ENCODE results near the gene PEPD.
"Not testable (repeated sequence)": the region's sequence is repeated elsewhere in the genome, so short reads cannot be mapped to it uniquely, and the experiment has no call there.

PEPD gene

DNA sequence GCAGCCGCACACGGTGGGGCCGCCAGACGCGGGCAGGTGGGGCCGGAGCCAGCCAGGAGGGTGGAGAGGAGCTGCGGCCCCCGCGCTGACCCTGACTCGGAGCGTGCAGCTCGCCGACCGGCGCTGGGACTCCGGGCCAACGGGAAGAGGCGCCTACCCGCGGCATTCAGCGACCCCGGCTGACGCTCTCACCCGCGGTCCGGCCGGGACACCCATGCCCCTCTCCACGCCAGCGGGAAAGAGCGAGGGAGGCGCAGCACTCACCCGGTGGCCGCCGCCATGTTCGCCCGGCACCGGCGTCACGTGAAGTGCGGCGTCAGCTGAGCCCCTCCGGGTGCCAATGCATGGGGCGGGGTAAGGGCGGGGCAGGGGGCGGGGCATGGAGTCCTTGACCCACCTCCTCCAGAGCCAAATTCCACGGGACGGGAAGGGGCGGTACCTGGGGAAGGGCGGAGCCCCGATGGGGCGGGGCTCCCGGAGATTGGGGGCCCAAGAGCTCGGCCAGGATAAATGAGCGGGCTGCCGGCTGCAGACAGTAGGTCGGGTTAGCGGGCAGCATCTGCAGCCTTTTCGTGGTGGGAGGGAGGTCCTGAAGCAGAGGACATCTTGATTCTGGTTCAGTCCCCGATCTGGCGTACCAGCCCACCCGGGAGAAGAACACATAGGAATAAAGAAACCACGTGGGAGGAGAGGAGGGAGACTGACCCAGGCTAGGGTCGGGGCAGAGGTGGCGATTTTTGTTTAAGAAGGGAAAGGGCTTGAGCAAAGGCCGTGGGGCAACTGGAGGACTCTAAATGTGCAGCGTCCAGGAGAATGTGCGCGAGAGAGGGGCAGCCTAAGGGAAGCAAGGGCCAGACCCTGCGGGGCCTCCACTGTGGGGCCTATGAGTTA is at the start of gene PEPD:
Gene PEPD, minus strand, starts transcription at position 312 of the 891 bp plus-strand sequence. Its CDS starts 31 bp downstream, at position 281.
- DNase-seq (ENCODE audit: low read depth): peak; percentile 68

DNA sequence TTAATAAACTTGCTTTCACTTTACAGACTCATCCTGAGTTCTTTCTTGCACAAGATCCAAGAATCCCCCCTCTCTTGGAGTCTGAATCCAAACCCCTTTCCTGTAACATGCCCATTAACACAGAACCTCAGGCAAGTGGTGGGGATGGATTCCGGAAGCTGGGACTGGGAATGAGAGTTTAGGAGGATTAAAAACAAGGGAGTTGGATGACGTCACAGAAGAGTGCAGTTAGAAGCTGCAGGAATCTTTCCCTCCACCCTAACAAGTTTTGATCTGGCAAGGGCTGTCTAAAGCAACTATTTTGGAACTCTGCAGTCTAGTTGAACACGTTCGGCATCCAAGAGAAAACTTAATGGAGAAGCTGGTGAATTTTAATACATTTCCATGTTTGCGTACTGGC is 48.2 kb upstream of the PEPD start:
- no peak for DNase-seq (ENCODE audit: low read depth)

DNA sequence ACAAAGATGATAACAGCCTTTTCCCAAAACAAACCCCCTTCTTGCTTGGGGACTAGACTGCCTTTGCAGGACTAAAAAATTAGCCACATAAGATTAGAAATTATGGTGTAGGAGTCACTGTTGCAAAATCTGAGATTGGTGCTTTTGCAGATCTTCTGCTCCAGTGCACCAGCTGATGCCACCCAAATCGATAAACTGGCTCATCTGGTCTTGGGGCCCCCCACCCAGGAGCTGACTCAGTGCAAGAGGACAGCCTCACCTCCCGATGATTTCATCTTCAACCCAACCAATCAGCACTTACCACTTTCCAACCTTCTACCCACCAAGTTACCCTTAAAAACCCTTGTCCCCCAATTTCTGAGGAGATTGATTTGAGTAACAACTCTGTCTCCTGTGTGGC is 47.1 kb upstream of the PEPD start:
- no peak for DNase-seq (ENCODE audit: low read depth)

DNA sequence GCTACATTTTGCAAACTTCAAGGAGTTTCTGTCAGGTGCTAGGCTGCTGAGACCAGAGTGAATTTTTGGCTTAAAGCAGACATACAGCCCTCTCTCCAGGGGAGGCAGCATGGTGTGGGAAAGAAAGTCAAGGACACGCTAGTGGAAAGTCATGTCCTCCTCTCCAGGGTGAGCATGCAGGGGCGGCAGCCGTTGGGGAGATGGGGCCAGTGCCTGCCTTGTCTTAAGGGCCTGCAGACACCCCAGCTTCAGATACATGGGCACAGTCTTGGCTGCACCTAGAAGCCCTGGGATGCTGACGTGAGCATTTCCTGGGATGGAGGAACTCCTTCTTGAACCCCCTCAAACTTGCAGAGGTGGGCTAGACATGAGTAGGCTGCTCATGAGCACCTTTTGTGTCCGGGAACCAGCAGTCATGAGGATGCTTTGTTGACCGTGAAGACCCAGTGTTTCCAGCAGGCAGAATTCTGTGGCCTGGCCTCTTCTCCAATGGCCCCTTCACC is 43.3 kb upstream of the PEPD start:
- no peak for DNase-seq (ENCODE audit: low read depth)

DNA sequence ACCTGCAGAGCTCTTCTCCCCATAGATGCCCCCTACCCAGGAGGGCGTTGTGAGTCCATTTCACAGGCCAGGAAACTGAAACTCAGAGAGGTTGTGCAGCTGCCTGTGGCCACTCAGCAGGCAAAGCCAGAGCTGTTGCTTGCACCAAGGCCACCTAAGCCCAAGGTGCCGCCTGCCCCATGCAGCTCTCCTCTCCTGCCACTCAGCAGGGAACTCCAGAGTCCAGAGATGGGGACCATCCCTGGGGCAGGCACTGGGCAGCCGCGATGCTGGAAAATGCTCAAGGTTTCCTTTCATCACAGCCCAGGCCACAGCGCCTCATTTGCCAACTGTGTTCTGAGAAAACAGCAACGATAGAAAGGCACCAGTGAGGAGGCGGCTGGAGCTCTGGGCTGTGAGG is 41.0 kb upstream of the PEPD start:
- no peak for DNase-seq (ENCODE audit: low read depth)

DNA sequence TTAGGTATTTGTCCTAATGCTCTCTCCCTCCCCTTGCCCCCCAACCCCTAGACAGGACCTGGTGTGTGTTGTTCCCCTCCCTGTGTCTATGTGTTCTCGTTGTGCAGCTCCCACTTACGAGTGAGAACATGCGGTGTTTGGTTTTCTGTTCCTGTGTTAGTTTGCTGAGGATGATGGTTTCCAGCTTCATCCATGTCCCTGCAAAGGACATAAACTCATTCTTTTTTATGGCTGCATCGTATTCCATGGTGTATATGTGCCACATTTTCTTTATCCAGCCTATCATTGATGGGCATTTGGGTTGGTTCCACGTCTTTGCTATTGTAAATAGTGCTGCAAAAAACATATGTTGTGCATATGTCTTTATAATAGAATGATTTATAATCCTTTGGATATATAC is 40.1 kb upstream of the PEPD start:
- not testable (repeated sequence) for DNase-seq (ENCODE audit: low read depth)

DNA sequence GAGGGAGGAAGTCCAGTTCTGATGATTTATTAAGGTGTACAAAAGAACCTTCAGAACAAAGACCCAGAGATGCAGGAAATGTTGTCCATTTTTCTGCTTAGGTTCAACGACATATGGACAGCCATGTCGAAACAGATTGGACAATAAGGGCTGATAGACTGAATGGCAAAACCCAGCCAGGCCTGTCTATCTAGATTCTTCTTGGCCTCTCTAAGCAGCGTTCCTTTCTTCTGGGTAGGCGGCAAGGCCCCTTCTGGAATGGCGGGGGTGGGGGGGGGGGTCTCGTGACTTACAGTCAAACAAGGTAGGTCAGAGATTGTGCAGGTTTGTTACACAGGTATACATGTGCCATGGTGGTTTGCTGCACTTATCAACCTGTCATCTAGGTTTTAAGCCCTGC is 39.7 kb upstream of the PEPD start:
- DNase-seq (ENCODE audit: low read depth): no peak

DNA sequence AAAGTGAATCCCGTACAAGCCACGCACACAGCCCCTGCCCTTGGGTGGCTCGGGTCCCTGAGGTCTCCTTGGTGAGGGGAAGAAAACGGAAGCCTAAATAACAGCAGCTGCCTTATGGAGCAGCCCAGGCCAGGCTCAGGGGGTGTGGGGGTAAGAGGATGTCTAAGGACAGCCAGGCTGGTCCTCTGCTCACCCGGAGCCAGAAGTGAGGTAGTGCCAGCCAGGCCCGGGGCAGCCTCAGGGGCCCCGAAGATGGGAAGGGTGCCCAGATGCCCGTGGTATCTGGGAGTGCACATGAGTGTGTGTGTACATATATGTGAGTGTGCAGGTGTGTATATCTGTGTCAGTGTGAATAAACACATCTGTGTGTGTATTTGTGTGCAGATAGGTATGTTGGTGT is 38.4 kb upstream of the PEPD start:
- DNase-seq (ENCODE audit: low read depth): no peak

DNA sequence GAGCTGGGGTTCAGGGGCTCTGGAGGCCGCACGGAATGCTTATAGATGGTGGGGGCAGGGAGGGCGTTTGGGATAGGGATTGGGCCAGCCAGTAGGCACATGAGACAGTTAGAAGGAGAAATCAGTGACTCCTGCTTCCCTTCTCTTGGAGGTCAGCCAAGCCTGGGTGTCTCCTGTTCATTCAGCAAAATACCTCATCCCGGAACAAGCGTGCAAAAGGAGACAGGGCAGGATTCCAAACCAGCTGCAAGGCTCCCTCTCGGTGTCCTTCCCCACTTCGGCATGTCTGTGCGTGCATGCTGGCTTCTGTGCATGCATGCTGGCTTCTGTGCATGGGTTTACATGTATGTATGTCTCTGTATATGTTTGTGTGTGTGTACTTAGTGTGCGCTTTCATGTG is 37.3 kb upstream of the PEPD start:
- DNase-seq (ENCODE audit: low read depth): no peak

DNA sequence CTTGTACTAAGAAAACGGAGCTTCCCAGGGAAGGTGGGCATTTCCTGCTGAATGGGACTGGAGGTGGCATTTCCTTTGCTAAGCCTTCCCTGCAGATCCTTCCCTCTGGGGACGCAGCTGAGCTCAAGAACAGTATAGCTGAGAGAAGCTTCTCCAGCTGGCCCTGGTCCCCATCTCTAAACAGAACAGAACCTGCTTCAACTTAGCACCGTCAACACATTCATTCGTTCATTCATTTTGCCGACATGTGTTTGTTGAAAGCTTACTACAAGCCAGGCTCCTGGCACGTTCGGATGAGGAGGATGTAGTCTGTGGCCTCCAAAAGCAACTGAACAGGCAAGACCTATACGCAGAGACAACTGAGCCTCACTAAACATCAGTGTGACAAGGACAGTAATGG is 36.6 kb upstream of the PEPD start:
- no peak for DNase-seq (ENCODE audit: low read depth)

DNA sequence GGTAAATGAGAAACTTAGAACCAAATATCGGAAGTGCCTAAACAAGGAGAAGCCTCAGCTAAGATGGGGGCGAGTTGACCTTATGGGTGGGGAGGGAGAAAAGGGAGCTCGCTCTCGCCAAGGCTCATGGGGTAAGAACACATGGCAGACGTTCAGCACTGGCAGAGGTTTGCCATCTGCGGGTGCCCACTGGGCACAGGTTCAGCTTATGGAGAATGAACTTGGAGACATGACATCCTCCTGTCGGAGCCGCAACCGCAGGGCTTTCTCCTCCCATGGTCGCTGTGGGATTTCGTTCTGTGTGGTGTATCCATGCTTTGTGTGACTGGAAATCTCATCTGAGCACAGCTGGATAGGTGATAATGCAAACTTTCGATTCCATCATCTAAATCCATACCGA is 36.1 kb upstream of the PEPD start:
- DNase-seq (ENCODE audit: low read depth): no peak

DNA sequence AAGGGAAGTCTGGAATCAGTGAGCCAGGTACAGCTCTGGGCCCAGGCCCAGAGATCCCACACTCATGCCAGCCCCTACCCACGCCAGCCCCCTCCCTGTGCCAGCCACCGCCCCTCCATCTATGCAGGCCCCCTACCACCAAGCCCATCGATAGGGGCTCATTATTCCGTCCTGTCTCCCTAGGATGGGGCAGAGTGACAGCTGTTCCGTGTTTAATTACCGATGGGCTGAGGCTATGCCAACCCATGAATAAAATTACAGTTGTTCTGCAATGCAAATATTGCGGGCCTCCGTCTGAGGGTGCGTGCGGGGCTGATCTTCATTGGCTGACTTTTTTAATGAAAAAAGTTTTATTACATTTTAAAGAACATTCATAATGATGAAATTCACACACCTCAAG is 35.6 kb upstream of the PEPD start:
- no peak for DNase-seq (ENCODE audit: low read depth)

DNA sequence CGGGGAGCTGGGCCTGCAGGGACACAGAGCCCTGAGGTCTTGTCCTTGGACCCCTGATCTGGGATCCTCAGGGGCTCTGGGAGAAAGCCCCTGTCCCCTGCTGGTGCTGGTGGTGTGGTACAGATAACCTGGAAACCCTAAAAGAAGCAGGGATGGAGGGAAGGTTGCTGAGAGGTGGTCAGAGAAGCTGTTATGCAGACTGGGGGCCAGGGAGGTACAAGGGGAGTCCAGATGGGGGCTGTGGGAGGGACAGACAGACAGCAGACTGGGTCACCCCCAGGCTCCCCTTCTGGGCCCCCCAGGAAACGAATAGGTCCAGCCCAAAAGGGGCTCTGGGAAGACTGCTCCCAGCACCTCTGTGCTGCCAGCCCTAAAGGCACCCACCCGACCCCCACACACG is 34.7 kb upstream of the PEPD start:
- no peak for DNase-seq (ENCODE audit: low read depth)

DNA sequence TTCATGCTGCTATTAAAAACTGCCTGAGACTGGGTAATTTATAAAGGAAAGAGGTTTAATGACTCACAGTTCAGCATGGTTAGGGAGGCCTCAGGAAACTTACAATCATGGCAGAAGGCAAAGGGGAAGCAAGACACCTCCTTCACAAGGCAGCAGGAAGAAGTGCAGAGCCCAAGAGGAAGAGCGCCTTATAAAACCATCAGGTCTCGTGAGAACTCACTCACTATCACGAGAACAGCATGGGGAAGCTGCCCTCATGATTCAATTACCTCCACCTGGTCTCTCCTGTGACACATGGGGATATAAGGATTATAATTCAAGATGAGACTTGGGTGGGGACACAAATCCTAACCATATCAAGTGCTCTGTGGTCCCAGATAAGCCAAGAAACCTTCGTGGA is 34.1 kb upstream of the PEPD start:
- DNase-seq (ENCODE audit: low read depth): not testable (repeated sequence)

DNA sequence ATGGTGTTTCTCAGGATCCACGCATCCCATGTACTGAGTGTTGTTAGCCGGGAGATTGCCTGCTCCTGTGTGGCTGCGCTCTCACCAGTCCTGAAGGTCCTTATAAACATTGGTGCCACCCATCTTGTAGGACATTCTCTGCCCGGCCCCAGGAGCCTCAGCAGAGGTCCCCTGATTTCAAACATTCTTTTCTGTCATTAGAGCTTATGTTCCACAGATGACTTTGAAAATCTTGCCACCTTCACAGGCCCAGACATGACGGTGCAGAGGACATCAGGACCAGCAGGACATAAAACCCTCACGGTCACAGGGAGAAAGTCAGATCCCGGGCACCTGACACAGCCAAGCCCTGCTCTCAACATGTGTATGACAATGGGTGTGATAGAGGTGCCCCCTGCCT is 33.2 kb upstream of the PEPD start:
- no peak for DNase-seq (ENCODE audit: low read depth)

DNA sequence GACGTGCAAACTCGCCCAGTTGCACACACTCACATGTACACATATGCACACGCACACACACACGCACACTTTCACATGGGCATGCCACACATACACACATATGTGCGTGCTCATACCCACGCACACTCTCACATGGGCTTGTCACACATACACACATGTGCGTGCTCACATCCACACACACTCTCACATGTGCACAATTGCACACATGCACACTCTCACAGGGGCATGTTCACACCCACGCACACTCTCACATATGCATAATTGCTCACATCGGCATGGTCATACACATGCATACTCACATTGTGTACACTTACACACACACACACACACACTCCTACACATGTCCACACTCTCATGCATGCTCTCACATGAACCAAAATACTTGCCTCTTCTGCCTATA is 32.8 kb upstream of the PEPD start:
- DNase-seq (ENCODE audit: low read depth): no peak

DNA sequence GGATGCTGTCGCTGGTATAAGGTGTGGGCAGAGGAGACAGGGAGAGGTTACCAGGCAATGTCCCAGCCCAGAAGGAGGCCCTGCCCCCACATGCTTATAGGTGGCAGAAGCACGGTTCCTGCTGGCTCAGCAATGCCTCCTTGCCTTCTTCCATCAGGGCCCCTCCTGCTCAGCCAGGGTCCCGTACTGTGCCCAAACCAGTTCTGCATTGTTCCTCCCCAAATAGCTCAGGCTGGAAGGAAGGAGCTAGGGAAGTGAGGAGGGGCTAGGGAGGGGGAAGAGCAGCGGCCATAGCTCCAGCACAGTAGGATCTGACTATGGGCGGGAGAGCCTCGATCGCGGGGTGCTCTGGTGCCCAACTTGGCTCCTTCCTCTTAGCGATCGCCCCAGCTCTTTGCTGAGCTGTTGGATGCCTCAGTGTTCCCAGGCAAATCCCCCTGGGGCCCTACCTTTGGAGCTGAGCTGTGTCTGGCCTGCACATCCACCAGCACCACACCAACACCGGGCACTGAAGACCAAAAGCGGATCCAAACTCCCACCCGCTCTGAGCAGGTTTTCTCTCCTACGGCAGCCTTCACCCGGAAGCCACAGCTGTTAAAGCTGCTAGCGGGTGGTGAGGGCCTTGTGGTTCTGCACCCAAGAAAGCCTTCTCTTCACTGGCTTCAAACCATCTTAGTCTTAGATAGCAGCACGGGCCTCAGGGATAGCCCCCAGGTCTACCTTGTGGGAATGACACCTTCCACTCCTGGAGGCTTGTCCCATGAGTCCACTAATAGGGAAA is 32.1 kb upstream of the PEPD start:
- no peak for DNase-seq (ENCODE audit: low read depth)

DNA sequence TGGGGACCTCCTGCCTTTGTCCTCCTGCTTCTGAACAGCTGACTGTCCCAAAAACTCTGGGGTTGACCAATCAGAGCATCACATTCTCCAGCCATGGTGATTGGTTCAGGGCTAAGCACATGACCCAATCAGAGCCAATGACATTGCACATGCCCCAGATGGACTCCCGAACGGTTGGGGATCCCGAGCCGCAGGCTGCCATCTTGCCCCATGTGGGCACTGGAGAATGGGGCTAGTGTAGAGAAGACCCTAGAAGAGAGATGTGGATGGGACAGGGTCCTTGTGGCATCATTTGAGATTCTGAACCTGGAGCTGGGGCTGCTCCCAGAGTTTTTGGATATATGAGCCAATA is 31.3 kb upstream of the PEPD start:
- DNase-seq (ENCODE audit: low read depth): no peak

DNA sequence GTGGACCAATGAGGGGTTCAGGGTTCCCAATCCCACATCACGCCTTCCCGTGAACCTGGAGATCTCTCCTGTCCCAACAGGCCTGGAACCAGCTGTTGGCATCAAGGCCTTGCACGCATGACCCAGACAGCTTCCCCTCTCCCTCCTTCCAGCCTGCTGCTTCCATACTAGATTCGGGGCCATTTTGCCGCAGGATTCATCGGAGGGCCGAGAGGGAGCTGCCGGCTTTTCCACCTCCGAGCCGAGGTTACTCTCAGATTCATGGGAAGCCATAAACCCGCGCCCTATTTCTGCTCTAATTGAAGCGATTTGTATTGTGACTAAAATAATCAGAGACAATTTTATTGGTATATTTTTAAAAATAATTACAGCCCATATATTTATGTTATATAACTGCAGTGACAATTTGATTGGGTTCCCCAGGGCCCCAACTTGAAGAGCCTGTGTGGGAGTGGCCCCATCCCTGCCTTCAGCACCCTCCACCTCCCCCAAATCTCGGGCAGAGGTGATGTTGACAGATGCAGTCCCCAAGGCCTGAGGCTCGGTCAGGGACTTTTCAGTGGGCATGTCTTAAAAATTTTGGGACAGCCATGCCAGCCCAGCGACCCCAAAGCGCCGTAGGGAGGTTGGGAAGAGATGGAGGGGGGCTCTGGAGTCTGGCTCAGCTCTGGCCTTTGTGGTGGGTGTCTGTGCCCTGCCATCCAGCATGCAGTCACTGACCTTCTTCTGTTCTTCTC is 30.8 kb upstream of the PEPD start:
- DNase-seq (ENCODE audit: low read depth): no peak

DNA sequence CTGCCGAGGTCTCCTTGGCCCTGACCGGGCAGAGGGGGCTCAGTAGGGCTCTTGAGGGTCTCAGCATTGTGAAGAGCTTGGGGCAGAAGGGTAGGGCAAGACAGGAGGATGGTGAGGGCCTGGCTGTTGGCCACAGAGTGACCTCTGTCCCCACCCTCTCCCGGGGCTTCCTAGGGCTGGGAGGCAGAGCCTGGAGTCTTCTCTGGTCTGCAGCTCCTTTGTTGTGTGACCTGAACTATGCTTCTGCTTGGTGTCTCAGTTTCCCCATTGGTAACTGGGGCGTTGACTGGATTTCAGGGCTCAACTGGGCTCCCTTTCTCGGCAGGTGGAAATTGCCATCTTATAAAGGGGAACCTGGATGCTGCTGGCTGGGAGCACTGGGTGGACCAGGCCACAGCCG is 30.1 kb upstream of the PEPD start:
- no peak for DNase-seq (ENCODE audit: low read depth)

DNA sequence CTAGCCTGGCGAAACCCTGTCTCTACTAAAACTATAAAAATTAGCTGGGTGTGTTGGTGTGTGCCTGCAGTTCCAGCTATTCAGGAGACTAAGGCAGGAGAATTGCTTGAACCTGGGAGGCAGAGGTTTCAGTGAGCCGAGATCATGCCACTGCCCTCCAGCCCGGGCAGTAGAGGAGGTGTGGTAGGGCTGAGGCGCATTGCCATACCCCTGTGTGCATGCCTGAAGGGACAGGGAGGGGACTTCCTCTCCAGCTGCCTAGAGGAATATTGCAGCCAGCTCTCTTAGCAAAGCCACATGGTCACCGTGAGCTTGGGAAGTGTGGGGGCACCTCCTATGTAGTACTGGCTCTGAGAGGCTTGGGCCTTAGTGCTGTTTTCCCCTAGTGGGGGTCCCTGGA is 29.2 kb upstream of the PEPD start:
- no peak for DNase-seq (ENCODE audit: low read depth)

DNA sequence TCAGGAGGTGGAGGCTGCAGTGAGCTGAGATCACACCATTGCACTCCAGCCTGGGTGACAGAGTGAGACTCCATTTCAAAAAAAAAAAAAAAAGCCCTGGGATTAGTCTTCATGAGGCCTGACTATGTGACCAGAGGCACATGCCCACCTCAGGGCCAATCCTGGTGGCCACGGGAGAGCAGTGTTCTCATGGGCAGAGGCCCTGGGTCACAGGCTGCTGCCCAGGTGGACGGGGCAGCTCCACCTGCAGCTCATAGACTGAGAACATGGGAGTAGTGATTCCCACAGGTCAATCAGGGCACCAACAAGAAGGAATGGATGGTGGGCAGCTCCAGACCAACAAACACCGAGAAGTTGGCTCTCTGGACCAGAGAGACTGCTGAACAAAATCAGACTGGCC is 26.1 kb upstream of the PEPD start:
- no peak for DNase-seq (ENCODE audit: low read depth)

DNA sequence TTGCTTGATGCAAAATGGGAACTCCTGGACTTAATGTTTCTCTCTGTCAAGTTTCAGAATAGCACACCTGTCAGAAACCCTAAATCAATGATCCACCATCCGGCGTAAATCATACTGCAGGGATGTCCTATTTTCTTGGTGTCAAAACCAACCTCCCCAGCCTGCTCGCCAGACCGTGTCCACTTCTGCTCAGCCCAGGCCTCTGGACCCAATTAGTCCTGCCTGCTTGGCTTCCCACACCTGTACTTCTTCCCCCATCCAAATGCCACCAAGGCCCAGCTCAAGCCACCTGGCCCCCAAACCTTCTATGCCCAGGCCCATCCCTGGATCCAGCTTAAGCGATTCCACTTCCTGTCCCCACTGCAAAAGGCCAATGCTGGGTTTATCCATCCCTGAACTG is 25.1 kb upstream of the PEPD start:
- no peak for DNase-seq (ENCODE audit: low read depth)
